ENCODE measurements around the gene MINDY4. TPM values are rescaled to one million over a fixed set of nuclear protein-coding genes. Genes with fewer than 3 reads are reported as not detected.

Gene MINDY4
- total RNA-seq, 1 experiment from 2014 or later: 3.6 TPM

DNA sequence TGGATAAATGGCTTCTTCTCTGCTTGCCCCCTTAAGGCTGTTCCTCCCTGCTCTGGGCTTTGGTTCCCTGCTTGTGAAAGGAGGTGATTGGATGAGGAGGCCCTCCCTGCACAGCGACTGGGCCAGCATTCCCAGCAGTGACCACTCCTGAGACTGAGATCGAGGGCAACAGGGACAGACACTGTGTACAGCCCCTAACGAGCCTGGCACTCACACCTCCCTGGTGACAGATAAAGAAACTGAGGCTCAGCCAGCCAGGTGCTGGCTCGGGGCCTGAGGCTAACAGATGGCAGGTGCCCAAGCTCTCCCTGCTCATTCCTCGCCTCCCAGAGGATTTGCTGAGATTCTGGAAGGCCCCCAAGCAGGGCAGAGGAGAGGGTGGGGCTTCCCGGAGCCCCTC, 128.4 kb downstream of the MINDY4 start:
- in situ Hi-C loops (cut with HindIII; ENCODE audit: low pct_unique_long_range_greater_than_20kb, low sequenced_read_pairs): no loop called here
- no peak for DNase-seq (ENCODE audit: low read depth)

GRCh38 chr7:30900053-30900452, 128.8 kb downstream of the MINDY4 start:
- in situ Hi-C loops (cut with HindIII; ENCODE audit: low pct_unique_long_range_greater_than_20kb, low sequenced_read_pairs): no loop called here

GRCh38 chr7:30900803-30901362, 129.7 kb downstream of the MINDY4 start:
- in situ Hi-C loops (cut with HindIII; ENCODE audit: low pct_unique_long_range_greater_than_20kb, low sequenced_read_pairs): no loop called here
- no peak for DNase-seq (ENCODE audit: low read depth)

More at GRCh38 chr7:30900053-30900452, 128.8 kb downstream of the MINDY4 start:
- no peak for DNase-seq (ENCODE audit: low read depth)

DNA sequence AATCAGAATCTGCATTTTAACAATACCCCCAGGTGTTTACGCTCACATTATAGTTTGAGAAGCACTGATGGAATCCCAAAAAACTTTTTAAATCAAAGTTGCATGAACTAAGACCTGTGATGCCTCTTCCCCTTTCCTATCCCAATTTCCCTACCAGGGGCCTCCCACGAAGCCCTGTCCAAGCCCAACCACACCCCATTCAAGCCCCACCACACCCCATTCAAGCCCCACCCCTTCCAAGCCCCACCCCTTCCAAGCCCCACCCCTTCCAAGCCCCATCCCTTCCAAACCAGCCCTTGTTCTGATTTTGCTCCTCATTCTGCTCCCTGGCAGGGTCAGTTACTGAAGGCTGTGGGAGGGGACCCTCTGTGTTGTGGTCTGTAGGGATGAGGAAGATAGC, 130.6 kb downstream of the MINDY4 start:
- DNase-seq (ENCODE audit: low read depth): no peak
- in situ Hi-C loops (cut with HindIII; ENCODE audit: low pct_unique_long_range_greater_than_20kb, low sequenced_read_pairs): no loop called here

DNA sequence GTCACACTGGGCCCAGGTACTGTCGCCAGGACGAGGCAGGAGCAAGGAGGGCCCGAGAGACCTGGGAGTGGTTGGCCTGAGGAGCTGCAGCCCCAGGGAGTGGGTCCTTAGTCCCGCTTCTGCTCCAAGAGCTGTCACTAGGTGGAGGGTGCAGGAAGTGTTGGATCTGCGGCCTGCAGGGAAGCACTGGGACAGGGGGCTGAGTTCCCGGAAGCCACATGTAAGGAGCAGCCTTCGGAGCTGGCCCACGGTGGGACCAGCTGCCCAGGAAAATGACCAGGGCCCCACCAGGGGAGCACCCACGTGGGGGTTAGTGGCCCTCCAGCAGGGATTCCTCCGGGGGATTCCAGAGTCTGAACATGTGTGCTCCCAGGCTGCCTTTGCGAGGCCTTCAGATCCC, 131.2 kb downstream of the MINDY4 start:
- DNase-seq (ENCODE audit: low read depth): no peak
- in situ Hi-C loops (cut with HindIII; ENCODE audit: low pct_unique_long_range_greater_than_20kb, low sequenced_read_pairs): no loop called here

- DNase-seq (ENCODE audit: low read depth): no peak
- in situ Hi-C loops (cut with HindIII; ENCODE audit: low pct_unique_long_range_greater_than_20kb, low sequenced_read_pairs): no loop called here
Observed at GRCh38 chr7:30903146-30903545, 131.9 kb downstream of the MINDY4 start.

GRCh38 chr7:30904561-30904960, 133.3 kb downstream of the MINDY4 start:
- in situ Hi-C loops (cut with HindIII; ENCODE audit: low pct_unique_long_range_greater_than_20kb, low sequenced_read_pairs): no loop called here
- DNase-seq (ENCODE audit: low read depth): no peak

GRCh38 chr7:30905078-30906012, 134.1 kb downstream of the MINDY4 start:
- no peak for DNase-seq (ENCODE audit: low read depth)
- in situ Hi-C loops (cut with HindIII; ENCODE audit: low pct_unique_long_range_greater_than_20kb, low sequenced_read_pairs): no loop called here

DNA sequence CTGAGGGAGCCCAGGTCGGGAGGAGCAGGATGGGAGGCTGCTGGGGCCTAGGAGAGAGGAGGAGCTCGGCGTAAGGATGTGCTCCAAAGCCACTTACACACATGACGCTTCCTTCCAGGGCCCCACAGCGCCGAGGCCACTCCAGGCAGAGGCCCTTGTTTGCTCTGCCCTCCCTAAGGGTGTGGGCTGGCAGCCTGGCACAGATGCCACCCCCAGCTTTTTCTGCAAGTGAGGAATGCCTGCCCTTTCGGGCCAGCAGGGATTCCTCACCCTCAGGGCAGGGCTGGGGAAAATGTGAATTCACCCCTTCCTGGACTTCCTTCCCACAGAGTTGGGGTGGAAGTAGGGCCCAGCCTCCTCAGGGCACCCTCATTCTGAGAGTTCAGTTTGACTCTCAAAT, 134.8 kb downstream of the MINDY4 start:
- in situ Hi-C loops (cut with HindIII; ENCODE audit: low pct_unique_long_range_greater_than_20kb, low sequenced_read_pairs): no loop called here
- no peak for DNase-seq (ENCODE audit: low read depth)

GRCh38 chr7:30906515-30907240, 135.5 kb downstream of the MINDY4 start:
- DNase-seq (ENCODE audit: low read depth): no peak

GRCh38 chr7:30907527-30908267, 136.5 kb downstream of the MINDY4 start:
- no peak for DNase-seq (ENCODE audit: low read depth)
- in situ Hi-C loops (cut with HindIII; ENCODE audit: low pct_unique_long_range_greater_than_20kb, low sequenced_read_pairs): no loop called here

More at GRCh38 chr7:30906515-30907240, 135.5 kb downstream of the MINDY4 start:
- in situ Hi-C loops (cut with HindIII; ENCODE audit: low pct_unique_long_range_greater_than_20kb, low sequenced_read_pairs): no loop called here

DNA sequence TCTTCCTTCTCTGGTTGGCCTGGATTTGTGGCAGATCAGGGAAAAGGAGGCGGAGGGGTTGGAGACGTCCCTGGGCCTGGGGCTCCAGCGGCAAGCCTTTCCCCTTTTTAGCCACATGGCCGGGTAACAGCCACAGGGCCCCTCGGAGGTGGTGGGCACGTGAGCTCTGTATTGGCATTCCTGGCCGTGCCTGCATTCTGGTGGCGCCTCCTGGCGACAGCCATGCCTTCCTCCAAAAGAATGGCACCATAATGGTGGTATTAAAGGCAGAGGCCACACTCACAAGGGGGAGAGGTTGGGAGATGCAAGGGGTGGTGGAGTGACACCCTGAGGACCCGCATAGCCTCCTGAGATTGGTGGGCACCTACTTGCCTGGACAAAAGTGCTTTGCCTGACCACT, 137.5 kb downstream of the MINDY4 start:
- DNase-seq (ENCODE audit: low read depth): no peak
- in situ Hi-C loops (cut with HindIII; ENCODE audit: low pct_unique_long_range_greater_than_20kb, low sequenced_read_pairs): no loop called here

- in situ Hi-C loops (cut with HindIII; ENCODE audit: low pct_unique_long_range_greater_than_20kb, low sequenced_read_pairs): no loop called here
- no peak for DNase-seq (ENCODE audit: low read depth)
Observed at GRCh38 chr7:30909431-30909830, 138.2 kb downstream of the MINDY4 start.

DNA sequence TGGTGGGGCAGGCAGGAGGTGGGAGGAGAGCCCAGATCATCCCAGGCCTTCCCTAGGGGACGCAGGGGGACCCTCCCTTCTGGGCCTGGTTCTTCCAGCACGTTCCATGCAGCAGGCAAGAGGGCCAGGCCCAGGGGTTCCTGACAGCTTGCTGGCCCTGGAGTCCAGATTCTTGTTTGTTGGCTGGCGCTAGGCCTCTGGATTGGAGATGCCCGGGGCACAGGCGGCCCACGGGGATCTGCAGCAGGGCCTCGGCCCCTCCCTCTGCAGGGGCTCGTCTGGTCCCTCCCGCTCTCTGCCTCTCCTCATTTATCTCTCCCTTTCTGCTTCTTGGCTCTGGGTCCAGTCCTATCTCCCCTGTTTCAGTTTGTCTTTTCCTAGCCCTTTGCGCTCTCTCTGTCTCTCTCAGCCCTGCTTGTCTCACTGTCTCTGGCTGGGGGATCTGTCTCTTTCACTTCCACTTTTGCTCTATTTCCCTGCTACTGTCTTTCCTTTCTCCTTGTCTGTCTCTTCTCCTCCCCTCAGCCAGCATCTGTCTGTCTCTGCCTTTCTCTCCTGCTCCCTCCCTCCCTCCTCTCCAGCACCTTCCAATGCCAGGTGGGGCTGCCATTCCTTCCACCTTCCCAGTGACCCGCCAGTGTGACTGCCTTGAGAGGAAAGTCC, 139.3 kb downstream of the MINDY4 start:
- DNase-seq (ENCODE audit: low read depth): no peak
- in situ Hi-C loops (cut with HindIII; ENCODE audit: low pct_unique_long_range_greater_than_20kb, low sequenced_read_pairs): no loop called here

DNA sequence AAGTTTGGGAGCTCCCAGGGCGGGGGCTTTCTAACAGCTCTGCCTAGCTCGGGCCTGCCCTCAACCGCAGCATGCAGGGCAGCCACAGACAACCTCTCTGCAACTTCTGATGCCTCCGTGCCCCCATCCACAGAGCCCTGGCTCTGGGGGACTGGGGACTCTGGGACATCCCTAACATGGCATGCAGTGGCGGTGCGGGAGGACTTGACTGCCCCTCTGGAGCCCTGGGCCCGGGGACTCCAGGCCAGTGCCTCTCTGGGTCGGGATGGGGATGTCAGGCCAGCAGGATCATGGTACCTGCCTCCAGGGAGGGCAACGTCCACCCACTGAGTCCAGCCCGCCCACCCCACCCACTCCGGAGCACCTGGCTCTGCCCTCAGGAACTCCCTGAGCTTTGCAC, 139.9 kb downstream of the MINDY4 start:
- in situ Hi-C loops (cut with HindIII; ENCODE audit: low pct_unique_long_range_greater_than_20kb, low sequenced_read_pairs): no loop called here
- no peak for DNase-seq (ENCODE audit: low read depth)

DNA sequence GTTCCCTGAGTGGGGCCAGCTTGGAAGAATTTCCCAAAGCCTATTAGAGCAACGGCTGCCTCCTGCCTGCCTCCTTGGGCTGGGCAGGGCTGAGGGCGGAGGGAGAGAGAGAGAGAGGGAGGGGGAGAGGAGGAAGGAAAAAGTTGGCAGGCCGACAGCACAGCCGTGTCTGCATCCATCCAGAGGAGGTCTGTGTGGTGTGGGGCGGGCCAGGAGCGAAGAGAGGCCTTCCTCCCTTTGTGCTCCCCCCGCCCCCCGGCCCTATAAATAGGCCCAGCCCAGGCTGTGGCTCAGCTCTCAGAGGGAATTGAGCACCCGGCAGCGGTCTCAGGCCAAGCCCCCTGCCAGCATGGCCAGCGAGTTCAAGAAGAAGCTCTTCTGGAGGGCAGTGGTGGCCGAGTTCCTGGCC, 140.3 kb downstream of the MINDY4 start, which contains the start of gene AQP1:
TSS of gene AQP1 (plus strand) at position 293 of the 409 bp plus-strand sequence. CDS start at position 350, 57 bp downstream.
- DNase-seq (ENCODE audit: low read depth): no peak
- in situ Hi-C loops (cut with HindIII; ENCODE audit: low pct_unique_long_range_greater_than_20kb, low sequenced_read_pairs): no loop called here

- in situ Hi-C loops (cut with HindIII; ENCODE audit: low pct_unique_long_range_greater_than_20kb, low sequenced_read_pairs): no loop called here
- no peak for DNase-seq (ENCODE audit: low read depth)
Observed at GRCh38 chr7:30912021-30912730, 141.0 kb downstream of the MINDY4 start.

DNA sequence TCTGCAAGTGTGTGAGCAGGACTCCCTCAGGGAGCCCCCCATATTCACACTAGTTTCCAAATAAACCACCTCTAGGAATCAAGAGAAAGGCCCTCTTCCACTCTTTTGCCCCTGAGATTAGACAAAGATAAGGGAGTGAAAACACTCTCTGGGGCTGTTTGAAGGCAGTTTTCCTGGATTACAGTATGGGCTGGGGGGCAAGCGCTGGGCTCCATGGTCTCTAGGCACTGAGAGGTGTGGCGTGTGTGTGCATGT, 141.4 kb downstream of the MINDY4 start:
- no peak for DNase-seq (ENCODE audit: low read depth)
- in situ Hi-C loops (cut with HindIII; ENCODE audit: low pct_unique_long_range_greater_than_20kb, low sequenced_read_pairs): no loop called here
